Right atrium auricular region (tissue), 2 donors: Measurements from ENCODE around the gene TCHP. TPM values are rescaled to one million over a fixed set of nuclear protein-coding genes. Genes with fewer than 3 reads are reported as not detected.
"Not testable (repeated sequence)": the region's sequence is repeated elsewhere in the genome, so short reads cannot be mapped to it uniquely, and the experiment has no call there.

Source experiments
- DNase-seq: peaks from one replicate; pipeline ENCODE4 v3.0.0-alpha.2; 2019; ENCODE audit warnings: low spot score
- H3K27ac ChIP-seq, 2 donors: fragments of 200-600 bp; sonication (generic); 1 replicate in 1 of 2; 2 replicates in 1 of 2; pipeline ENCODE4 v1.5.1; 2016 to 2019
- H3K27me3 ChIP-seq, 2 donors: fragments of 200-600 bp; sonication (generic); one replicate each; pipeline versions ENCODE4 v1.5.1 to v1.6.0; 2017 to 2019
- H3K36me3 ChIP-seq: fragments of 200-600 bp; sonication (generic); one replicate; pipeline ENCODE4 v1.5.1; 2016
- H3K4me1 ChIP-seq, 2 donors: fragments of 200-600 bp; sonication (generic); one replicate each; pipeline versions ENCODE4 v1.5.1 to v1.6.0; 2017 to 2019
- H3K4me3 ChIP-seq, 2 donors: fragments of 200-600 bp; sonication (generic); 1 replicate in 1 of 2; 2 replicates in 1 of 2; pipeline ENCODE4 v1.5.1; 2017 to 2019; ENCODE audit warnings: mild to moderate bottlenecking in 1 of 2, moderate library complexity in 1 of 2
- H3K9me3 ChIP-seq, 2 donors: fragments of 200-600 bp; sonication (generic); one replicate each; pipeline ENCODE4 v1.5.1; 2019
- CTCF ChIP-seq, 2 donors: fragments of 200-600 bp; sonication (generic); IDR thresholded peaks; one replicate each; pipeline ENCODE4 v1.5.1; 2019; ENCODE audit warnings: antibody characterized with exemption in 2 of 2
- total RNA-seq, 2 donors: library from RNA; depleted of rRNA; stranded (reverse); fragments of >200 nt; gene quantifications; one replicate each; pipeline ENCODE4 v1.1.0, GENCODE V29; 2016

Gene TCHP
- total RNA-seq, 2 donors from 2014 or later: 6.4 to 9.4 TPM

- Histone ChIP-seq H3K27ac (no peak overlapping the region), H3K36me3 (no peaks in the 10 kb centered on the region), H3K27me3 (no peaks in the 10 kb centered on the region), H3K9me3 (no peaks in the 10 kb centered on the region), H3K4me3 (no peak overlapping the region), H3K4me1 (peaks cover 0 to 20% of the 10 kb centered on the region in 2 donors)
- no peak for TF ChIP-seq CTCF (IDR thresholded peaks at IDR 0.05)
- no peak for DNase-seq
These were observed 3.0 kb upstream of the TCHP start for GRCh38 chr12:109897029-109897428.

DNA sequence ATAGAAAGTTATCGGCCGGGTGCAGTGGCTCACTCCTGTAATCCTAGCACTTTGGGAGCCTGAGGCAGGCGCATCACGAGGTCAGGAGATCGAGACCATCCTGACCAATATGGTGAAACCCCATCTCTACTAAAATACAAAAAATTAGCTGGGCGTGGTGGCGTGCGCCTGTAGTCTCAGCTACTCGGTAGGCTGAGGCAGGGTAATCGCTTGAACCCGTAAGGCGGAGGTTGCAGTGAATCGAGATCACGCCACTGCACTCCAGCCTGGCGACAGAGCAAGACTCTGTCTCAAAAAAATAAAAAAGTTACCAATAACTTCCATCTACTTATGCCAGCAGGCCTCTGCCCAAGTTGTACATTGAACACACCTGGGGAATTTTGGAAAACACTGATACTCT lies 729 bp upstream of the TCHP start:
- not testable (repeated sequence) for H3K9me3 ChIP-seq, DNase-seq, H3K27me3 ChIP-seq
- peaks cover 15% of the 10 kb centered on the region for H3K36me3 ChIP-seq
- peaks cover 0 to 20% of the 10 kb centered on the region in 2 donors for H3K4me1 ChIP-seq
- H3K27ac ChIP-seq: peak overlapping the region in 1 of 2 donors; percentile 73
- H3K4me3 ChIP-seq: peak overlapping the region; percentile 59 to 91

GRCh38 chr12:109900752-109901580 lies 892 bp downstream of the TCHP start:
- TF ChIP-seq CTCF (IDR thresholded peaks at IDR 0.05): no peak
- H3K4me1 ChIP-seq: peaks cover 0 to 20% of the 10 kb centered on the region in 2 donors
- DNase-seq: no peak
- no peaks in the 10 kb centered on the region for H3K27me3 ChIP-seq
- H3K9me3 ChIP-seq: no peaks in the 10 kb centered on the region
- H3K4me3 ChIP-seq: peak overlapping the region; percentile 59 to 91
- H3K27ac ChIP-seq: peak overlapping the region; percentile 73 to 81
- peaks cover 31% of the 10 kb centered on the region for H3K36me3 ChIP-seq

- H3K9me3 ChIP-seq: no peaks in the 10 kb centered on the region
- peaks cover 51% of the 10 kb centered on the region for H3K36me3 ChIP-seq
- no peak for TF ChIP-seq CTCF (IDR thresholded peaks at IDR 0.05)
- DNase-seq: no peak
- no peaks in the 10 kb centered on the region for H3K27me3 ChIP-seq
- H3K27ac ChIP-seq: no peak overlapping the region
- no peak overlapping the region for H3K4me3 ChIP-seq
- H3K4me1 ChIP-seq: peaks cover 0 to 20% of the 10 kb centered on the region in 2 donors
These were observed 2.9 kb downstream of the TCHP start for GRCh38 chr12:109902891-109903418.

DNA sequence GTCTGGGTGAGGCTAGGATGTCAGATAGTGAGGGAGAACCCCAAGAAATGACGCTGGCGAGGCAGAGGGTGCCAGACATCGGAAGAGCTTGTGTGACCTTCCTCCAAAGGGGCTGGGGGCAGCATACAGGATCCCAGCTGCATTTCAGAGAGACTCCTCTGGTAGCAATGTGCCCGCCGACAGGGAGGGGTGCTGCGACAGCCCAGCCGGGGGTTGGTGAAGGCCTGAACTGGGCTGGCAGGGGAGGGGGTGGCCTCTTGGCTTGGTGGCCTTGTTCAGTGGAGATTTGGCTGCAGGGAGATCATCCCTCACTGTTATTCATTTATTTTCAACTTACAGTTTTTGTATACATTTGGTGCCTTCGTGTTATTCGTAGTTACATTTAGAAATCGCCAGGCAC lies 5.2 kb downstream of the TCHP start:
- Histone ChIP-seq H3K4me3 (no peak overlapping the region), H3K27ac (no peak overlapping the region), H3K4me1 (peaks cover 0 to 13% of the 10 kb centered on the region in 2 donors), H3K27me3 (no peaks in the 10 kb centered on the region), H3K36me3 (peaks cover 66% of the 10 kb centered on the region), H3K9me3 (no peaks in the 10 kb centered on the region)
- DNase-seq: no peak
- TF ChIP-seq CTCF (IDR thresholded peaks at IDR 0.05): no peak

DNA sequence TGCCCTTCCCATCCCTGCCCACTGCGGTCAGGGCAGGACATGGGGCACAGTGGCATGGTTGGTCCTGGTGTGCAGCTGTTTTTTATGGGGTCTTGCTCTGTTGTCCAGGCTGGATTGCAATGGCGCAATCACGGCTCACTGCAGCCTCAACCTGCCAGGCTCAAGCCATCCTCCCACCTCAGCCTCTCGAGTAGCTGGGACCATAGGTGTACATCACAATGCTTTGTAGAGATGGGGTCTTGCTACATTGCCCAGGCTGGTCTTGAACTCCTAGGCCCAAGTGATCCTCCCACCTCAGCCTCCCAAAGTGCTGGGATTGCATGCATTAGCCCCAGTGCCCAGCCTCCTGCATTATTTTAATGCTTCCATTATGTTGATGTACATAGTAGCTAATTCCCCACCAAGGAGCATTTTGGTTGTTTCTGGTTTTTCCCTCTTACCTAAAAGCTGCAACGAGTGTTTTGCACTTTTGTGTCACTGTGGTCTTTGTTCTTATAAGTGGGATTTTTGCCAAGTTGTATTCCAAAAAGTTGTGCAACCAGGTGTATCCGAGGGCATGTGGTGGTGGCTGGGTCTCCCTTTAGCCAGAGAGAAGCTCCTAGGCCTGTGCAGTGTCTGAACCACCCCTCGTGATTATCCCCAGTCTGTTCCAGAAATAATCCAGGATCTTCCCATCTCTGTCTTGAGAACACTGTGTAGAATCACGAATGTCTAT lies 10.3 kb downstream of the TCHP start:
- Histone ChIP-seq H3K4me3 (no peak overlapping the region), H3K4me1 (no peaks in the 10 kb centered on the region), H3K9me3 (no peaks in the 10 kb centered on the region), H3K27me3 (no peaks in the 10 kb centered on the region), H3K27ac (no peak overlapping the region), H3K36me3 (peaks cover 83% of the 10 kb centered on the region)
- no peak for TF ChIP-seq CTCF (IDR thresholded peaks at IDR 0.05)
- DNase-seq: no peak
